HCT116 (cell line): ENCODE results near the gene LRRC10. TPM values are rescaled to one million over a fixed set of nuclear protein-coding genes. Genes with fewer than 3 reads are reported as not detected.

Source experiments
- ATAC-seq: fragments of 200-7000 bp; cut with Tn5 transposase; 2 replicates; pipeline ENCODE4 v1.9.1; 2020; ENCODE audit warnings: mild to moderate bottlenecking, moderate library complexity
- BruUV-seq: library from RNA; stranded (reverse); fragments of 400-500 nt; replicated peaks from 2 replicates; lab custom pipeline; 2021; lab: Mats Ljungman, UMichigan
- CTCF ChIA-PET: fragments of 300-600 bp; sonication (Branson Sonifier 250); formaldehyde crosslinking; loops from one replicate; lab custom pipeline; 2021; ENCODE audit warnings: antibody characterized with exemption; lab: Charles Lee
- POLR2A ChIA-PET: fragments of 300-600, 350-600 bp; sonication (Branson Sonifier 250); formaldehyde crosslinking; loops from one replicate; lab custom pipeline; 2021; ENCODE audit warnings: antibody characterized with exemption; lab: Charles Lee
- RAD21 ChIA-PET, 2 experiments: fragments of 300-600 bp; sonication (Branson Sonifier 250); formaldehyde crosslinking; loops; one replicate each; lab custom pipeline; 2023; ENCODE audit warnings: low total read pairs in 2 of 2; ENCODE audit not compliant: uncharacterized antibody in 2 of 2, unreplicated experiment in 2 of 2, low non-redundant PET in 1 of 2; lab: Charles Lee
- DNase-seq: peaks from one replicate; pipeline ENCODE4 v3.0.0-alpha.2; 2010; ENCODE audit warnings: low read depth, low spot score
- H2AFZ ChIP-seq: fragments of 200-600 bp; shearing (Covaris generic), sonication (generic); 2 replicates; pipeline ENCODE4 v1.6.1; 2017; ENCODE audit warnings: low read depth, mixed run types, mixed read lengths, antibody characterized with exemption, low read length; ENCODE audit not compliant: poor library complexity, severe bottlenecking
- H3K27ac ChIP-seq: 2 replicates; pipeline ENCODE4 v1.5.1; 2012; ENCODE audit warnings: low read depth, low read length
- H3K27me3 ChIP-seq: fragments of 200-600 bp; sonication (generic); 2 replicates; pipeline ENCODE4 v1.6.1; 2016; ENCODE audit warnings: mixed run types, low read length, mixed read lengths; ENCODE audit not compliant: insufficient read depth
- H3K36me3 ChIP-seq, 2 experiments: fragments of 200-500 bp in 1 of 2; fragments of 200-600 bp in 1 of 2; sonication (Bioruptor generic) in 1 of 2; sonication (generic) in 1 of 2; 2 replicates each; pipeline versions ENCODE4 v1.5.1 to v1.6.1; 2014 to 2016; ENCODE audit warnings: low read length in 2 of 2, inconsistent platforms in 1 of 2, mixed read lengths in 1 of 2, mixed run types in 1 of 2; ENCODE audit not compliant: insufficient read depth in 2 of 2, control insufficient read depth in 1 of 2
- H3K4me1 ChIP-seq, 2 experiments: fragments of 200-600 bp in 1 of 2; sonication (generic) in 1 of 2; 2 replicates each; pipeline versions ENCODE4 v1.5.1 to v1.6.1; 2012 to 2017; ENCODE audit warnings: low read length in 2 of 2, inconsistent platforms in 1 of 2, mild to moderate bottlenecking in 1 of 2, mixed read lengths in 1 of 2, mixed run types in 1 of 2, moderate library complexity in 1 of 2; ENCODE audit not compliant: insufficient read depth in 2 of 2, control insufficient read depth in 1 of 2
- H3K4me2 ChIP-seq: fragments of 200-600 bp; sonication (generic); 2 replicates; pipeline ENCODE4 v1.6.1; 2017; ENCODE audit warnings: mixed run types, low read length, mixed read lengths
- H3K4me3 ChIP-seq, 2 experiments: fragments of 200-600 bp in 1 of 2; sonication (generic) in 1 of 2; replicated peaks in 1 of 2; 2 replicates each; pipeline ENCODE4 v1.5.1; 2011 to 2016; ENCODE audit warnings: low read length in 2 of 2, control low read depth in 1 of 2, low read depth in 1 of 2, mild to moderate bottlenecking in 1 of 2, mixed read lengths in 1 of 2, mixed run types in 1 of 2
- H3K79me2 ChIP-seq: fragments of 200-600 bp; sonication (generic); 2 replicates; pipeline ENCODE4 v1.6.1; 2017; ENCODE audit warnings: mild to moderate bottlenecking, mixed run types, low read length, moderate library complexity, mixed read lengths; ENCODE audit not compliant: insufficient read depth
- H3K9ac ChIP-seq: fragments of 200-600 bp; sonication (generic); 2 replicates; pipeline ENCODE4 v1.6.1; 2016; ENCODE audit warnings: low read length, mixed read lengths
- H3K9me2 ChIP-seq: fragments of 200-600 bp; sonication (generic), shearing (Covaris generic); 2 replicates; pipeline ENCODE4 v1.6.1; 2017; ENCODE audit warnings: mixed run types, mild to moderate bottlenecking, moderate library complexity; ENCODE audit not compliant: insufficient read depth
- H3K9me3 ChIP-seq, 2 experiments: fragments of 200-500 bp in 1 of 2; fragments of 200-600 bp in 1 of 2; sonication (Bioruptor generic) in 1 of 2; sonication (generic) in 1 of 2; 2 replicates each; pipeline ENCODE4 v1.6.1; 2014 to 2017; ENCODE audit warnings: low read length in 2 of 2, mixed read lengths in 2 of 2, inconsistent platforms in 1 of 2, low read depth in 1 of 2, mild to moderate bottlenecking in 1 of 2, mixed run types in 1 of 2, moderate library complexity in 1 of 2; ENCODE audit not compliant: control insufficient read depth in 1 of 2, insufficient read depth in 1 of 2
- H4K20me1 ChIP-seq: fragments of 200-600 bp; sonication (generic), shearing (Covaris generic); 2 replicates; pipeline ENCODE4 v1.6.1; 2017; ENCODE audit warnings: mixed run types, mild to moderate bottlenecking, moderate library complexity; ENCODE audit not compliant: insufficient read depth
- CBX3 ChIP-seq: IDR thresholded peaks from 2 replicates; pipeline ENCODE4 v1.6.1; 2012; ENCODE audit warnings: low read depth
- CEBPB ChIP-seq: IDR thresholded peaks from 2 replicates; pipeline ENCODE4 v1.6.1; 2012; ENCODE audit warnings: low read depth
- ELF1 ChIP-seq: IDR thresholded peaks from 2 replicates; pipeline ENCODE4 v1.6.1; 2012; ENCODE audit warnings: low read depth, borderline replicate concordance
- EZH2 ChIP-seq: fragments of 200-600 bp; sonication (generic); IDR thresholded peaks from 2 replicates; pipeline ENCODE4 v1.6.1; 2017; ENCODE audit warnings: antibody characterized with exemption, mixed run types
- EZH2phosphoT487 ChIP-seq: fragments of 200-600 bp; IDR thresholded peaks from 2 replicates; pipeline ENCODE4 v1.6.1; 2018; ENCODE audit warnings: antibody characterized with exemption, borderline replicate concordance
- FOSL1 ChIP-seq: IDR thresholded peaks from 2 replicates; pipeline ENCODE4 v1.6.1; 2012; ENCODE audit warnings: low read depth
- JUND ChIP-seq: IDR thresholded peaks from 2 replicates; pipeline ENCODE4 v1.6.1; 2012
- POLR2A ChIP-seq: IDR thresholded peaks from 2 replicates; pipeline ENCODE4 v1.7.0; 2011; ENCODE audit warnings: borderline replicate concordance; ENCODE audit not compliant: insufficient read depth, insufficient read length; ENCODE audit errors: extremely low read depth
- TCF7L2 ChIP-seq: IDR thresholded peaks from 2 replicates; pipeline ENCODE4 v1.7.0; 2011; ENCODE audit warnings: borderline replicate concordance, inconsistent platforms; ENCODE audit not compliant: insufficient read depth, insufficient read length; ENCODE audit errors: extremely low read depth
- ZNF274 ChIP-seq: fragments of 200-500 bp; sonication (Bioruptor generic); IDR thresholded peaks from 2 replicates; pipeline ENCODE4 v1.6.1; 2014; ENCODE audit warnings: mild to moderate bottlenecking, low read depth, low read length, inconsistent platforms
- intact Hi-C: fragments of 100-400 bp; cut with micrococcal nuclease; formaldehyde crosslinking; loops from 2 replicates; pipeline ENCODE4 v1.10.0; 2022
- total RNA-seq: library from RNA; stranded (reverse); gene quantifications from one replicate; pipeline ENCODE4 v1.2.1, GENCODE V29; 2021; ENCODE audit not compliant: unreplicated experiment
- TF ChIP-seq, protein P1 (sequence below), 3 experiments: fragments of 200-600 bp in 1 of 3; sonication (generic) in 1 of 3; IDR thresholded peaks in 2 of 3; conservative IDR thresholded peaks in 1 of 3; 2 replicates each; pipeline ENCODE4 v1.5.1; 2012 to 2017; ENCODE audit warnings: low read depth in 2 of 3, low read length in 2 of 3, antibody characterized with exemption in 1 of 3, borderline replicate concordance in 1 of 3, control low read depth in 1 of 3, mild to moderate bottlenecking in 1 of 3, mixed read lengths in 1 of 3, mixed run types in 1 of 3, moderate library complexity in 1 of 3; ENCODE audit not compliant: insufficient read depth in 1 of 3
- TF ChIP-seq, protein P2 (sequence below): IDR thresholded peaks from 2 replicates; pipeline ENCODE4 v1.6.1; 2012

The LRRC10 gene
- total RNA-seq, 1 experiment from 2014 or later: not detected

DNA sequence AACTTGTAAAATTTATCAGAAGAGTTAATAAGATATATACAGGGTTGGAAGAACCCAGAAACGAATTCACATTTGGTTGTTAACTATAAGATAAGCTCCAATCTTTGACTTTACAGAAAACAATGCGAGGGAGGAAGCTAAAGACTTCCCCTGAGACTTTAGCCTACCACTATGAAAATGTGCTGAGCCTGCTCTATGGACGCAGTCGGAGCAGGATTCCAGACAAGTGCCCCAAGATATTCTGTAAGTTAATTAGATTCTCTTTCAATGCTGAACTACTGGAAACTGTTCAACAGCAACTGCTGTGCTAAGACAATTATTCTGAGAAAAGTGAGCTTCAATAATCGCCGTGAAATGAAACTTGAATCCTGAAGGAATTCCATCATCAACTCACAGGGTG lies 8.3 kb upstream of the LRRC10 start:
- H2AFZ ChIP-seq: no peak overlapping the region
- ChIA-PET POLR2A (no interaction called here), CTCF (no interaction called here), RAD21 (no interaction called here)
- no peaks in the 10 kb centered on the region for H3K9me3 ChIP-seq
- no peaks in the 10 kb centered on the region for H3K4me1 ChIP-seq
- no peaks in the 10 kb centered on the region for H4K20me1 ChIP-seq
- no peaks in the 10 kb centered on the region for H3K79me2 ChIP-seq
- ATAC-seq (no peak), DNase-seq (no peak)
- no peaks in the 10 kb centered on the region for H3K27me3 ChIP-seq
- H3K36me3 ChIP-seq: no peaks in the 10 kb centered on the region
- H3K4me2 ChIP-seq: no peak overlapping the region
- BruUV-seq: no TSS peak
- H3K9ac ChIP-seq: no peak overlapping the region
- intact Hi-C loops: no loop called here
- no peak overlapping the region for H3K4me3 ChIP-seq
- no peak for TF ChIP-seq ELF1
- TF ChIP-seq CBX3: no peak
- H3K9me2 ChIP-seq: no peaks in the 10 kb centered on the region
- H3K27ac ChIP-seq: no peak overlapping the region

DNA sequence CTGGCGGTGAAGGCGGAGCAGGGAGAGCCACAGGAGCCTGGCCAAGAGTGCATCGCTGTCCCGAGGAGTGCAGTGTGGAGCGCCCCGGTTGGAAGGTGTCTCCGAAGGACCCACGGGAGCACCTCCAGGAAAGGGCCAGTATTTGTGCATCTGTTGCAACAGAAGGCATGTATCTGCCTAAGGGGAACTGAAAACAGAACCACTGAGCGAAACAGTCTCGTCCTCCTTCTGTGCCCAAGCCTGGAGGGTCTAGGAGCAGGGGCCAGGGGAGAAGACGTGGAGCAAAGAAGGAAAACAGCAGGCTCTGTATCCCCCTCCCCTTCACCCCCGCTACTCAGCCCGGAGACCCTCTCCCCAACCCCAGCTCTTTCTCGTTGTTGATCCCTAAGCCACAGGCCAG lies 5.3 kb upstream of the LRRC10 start:
- no peak overlapping the region for H3K4me2 ChIP-seq
- ATAC-seq (no peak), DNase-seq (no peak)
- no peak overlapping the region for H3K4me3 ChIP-seq
- no peaks in the 10 kb centered on the region for H3K9me2 ChIP-seq
- no TSS peak for BruUV-seq
- no peak overlapping the region for H2AFZ ChIP-seq
- H3K36me3 ChIP-seq: no peaks in the 10 kb centered on the region
- no peaks in the 10 kb centered on the region for H3K79me2 ChIP-seq
- CTCF ChIA-PET: no interaction called here
- no peaks in the 10 kb centered on the region for H4K20me1 ChIP-seq
- no peak for TF ChIP-seq JUND
- TF ChIP-seq EZH2phosphoT487: no peak
- no peak for TF ChIP-seq CEBPB
- TF ChIP-seq, protein P1, sequence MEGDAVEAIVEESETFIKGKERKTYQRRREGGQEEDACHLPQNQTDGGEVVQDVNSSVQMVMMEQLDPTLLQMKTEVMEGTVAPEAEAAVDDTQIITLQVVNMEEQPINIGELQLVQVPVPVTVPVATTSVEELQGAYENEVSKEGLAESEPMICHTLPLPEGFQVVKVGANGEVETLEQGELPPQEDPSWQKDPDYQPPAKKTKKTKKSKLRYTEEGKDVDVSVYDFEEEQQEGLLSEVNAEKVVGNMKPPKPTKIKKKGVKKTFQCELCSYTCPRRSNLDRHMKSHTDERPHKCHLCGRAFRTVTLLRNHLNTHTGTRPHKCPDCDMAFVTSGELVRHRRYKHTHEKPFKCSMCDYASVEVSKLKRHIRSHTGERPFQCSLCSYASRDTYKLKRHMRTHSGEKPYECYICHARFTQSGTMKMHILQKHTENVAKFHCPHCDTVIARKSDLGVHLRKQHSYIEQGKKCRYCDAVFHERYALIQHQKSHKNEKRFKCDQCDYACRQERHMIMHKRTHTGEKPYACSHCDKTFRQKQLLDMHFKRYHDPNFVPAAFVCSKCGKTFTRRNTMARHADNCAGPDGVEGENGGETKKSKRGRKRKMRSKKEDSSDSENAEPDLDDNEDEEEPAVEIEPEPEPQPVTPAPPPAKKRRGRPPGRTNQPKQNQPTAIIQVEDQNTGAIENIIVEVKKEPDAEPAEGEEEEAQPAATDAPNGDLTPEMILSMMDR (IDR thresholded peaks at IDR 0.05 in 2 of 3, conservative IDR thresholded peaks at IDR 0.05 in 1 of 3; ENCODE audit: borderline replicate concordance in 1 of 3, insufficient read depth in 1 of 3, low read depth in 2 of 3, low read length in 2 of 3): no peak
- no peak for TF ChIP-seq TCF7L2
- TF ChIP-seq, protein P2, sequence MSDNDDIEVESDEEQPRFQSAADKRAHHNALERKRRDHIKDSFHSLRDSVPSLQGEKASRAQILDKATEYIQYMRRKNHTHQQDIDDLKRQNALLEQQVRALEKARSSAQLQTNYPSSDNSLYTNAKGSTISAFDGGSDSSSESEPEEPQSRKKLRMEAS: no peak
- no peak for TF ChIP-seq EZH2
- TF ChIP-seq ZNF274: no peak
- no peak for TF ChIP-seq POLR2A
- no peak for TF ChIP-seq ELF1
- no peak for TF ChIP-seq CBX3
- no peak for TF ChIP-seq FOSL1
- peaks cover 6% of the 10 kb centered on the region; the same call in 1 of the 2 replicates for H3K27me3 ChIP-seq
- intact Hi-C loops: no loop called here
- RAD21 ChIA-PET: no interaction called here
- H3K27ac ChIP-seq: no peak overlapping the region
- H3K9me3 ChIP-seq: no peaks in the 10 kb centered on the region
- POLR2A ChIA-PET: no interaction called here
- H3K4me1 ChIP-seq: no peaks in the 10 kb centered on the region
- H3K9ac ChIP-seq: no peak overlapping the region
